Osteocyte (in vitro differentiated cells): Measurements from ENCODE around the gene FRMD7. TPM values are rescaled to one million over a fixed set of nuclear protein-coding genes. Genes with fewer than 3 reads are reported as not detected.
A peak's percentile ranks its signal among the peaks of the same experiment; 100 is the strongest.

ENCODE experiments used
- DNase-seq: peaks from one replicate; pipeline ENCODE4 v3.0.0; 2021; ENCODE audit warnings: mixed read lengths; ENCODE audit not compliant: unreplicated experiment; ENCODE audit errors: extremely low spot score
- H3K27ac Mint-ChIP-seq: one replicate; pipeline ENCODE4 v1.8.0; 2021; ENCODE audit warnings: mild to moderate bottlenecking, mixed read lengths; ENCODE audit not compliant: unreplicated experiment
- H3K27me3 Mint-ChIP-seq: one replicate; pipeline ENCODE4 v1.8.0; 2021; ENCODE audit warnings: mixed read lengths; ENCODE audit not compliant: unreplicated experiment
- H3K36me3 Mint-ChIP-seq: one replicate; pipeline ENCODE4 v1.8.0; 2021; ENCODE audit warnings: mixed read lengths; ENCODE audit not compliant: unreplicated experiment
- H3K4me1 Mint-ChIP-seq: one replicate; pipeline ENCODE4 v1.8.0; 2021; ENCODE audit warnings: mixed read lengths; ENCODE audit not compliant: unreplicated experiment
- H3K4me3 Mint-ChIP-seq: one replicate; pipeline ENCODE4 v1.8.0; 2021; ENCODE audit warnings: mild to moderate bottlenecking, moderate library complexity, mixed read lengths; ENCODE audit not compliant: unreplicated experiment
- H3K9me3 Mint-ChIP-seq: one replicate; pipeline ENCODE4 v1.8.0; 2021; ENCODE audit warnings: mixed read lengths; ENCODE audit not compliant: unreplicated experiment
- total RNA-seq: library from RNA; stranded (reverse); gene quantifications from 2 replicates; pipeline ENCODE4 v1.2.1, GENCODE V29; 2021
- TF ChIP-seq, protein P1 (sequence below): fragments of 200-600 bp; sonication (generic); IDR thresholded peaks from 2 replicates; pipeline ENCODE4 v1.5.0; 2021; ENCODE audit warnings: antibody characterized with exemption, mild to moderate bottlenecking, moderate library complexity

The FRMD7 gene
- total RNA-seq, 1 donor from 2014 or later = 0.30 TPM

DNA sequence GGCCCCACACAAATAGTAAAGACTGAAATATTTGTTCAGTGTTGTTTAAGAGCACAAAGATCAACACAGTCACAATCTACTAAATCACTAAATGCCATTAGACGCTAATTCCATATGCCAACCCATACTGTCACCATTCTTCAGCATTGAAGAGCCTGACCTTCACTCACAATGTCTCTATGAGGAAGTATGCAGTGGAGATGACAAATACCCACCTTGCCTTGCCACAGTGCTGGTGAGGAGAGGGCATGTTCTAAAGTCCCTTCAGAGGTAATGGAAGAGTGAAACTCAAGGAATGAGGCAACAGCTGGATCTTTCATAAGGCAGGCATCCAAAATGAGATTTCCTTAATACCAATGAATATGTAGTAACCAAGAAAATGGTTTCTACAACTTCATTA is 50.4 kb downstream of the FRMD7 start:
- H3K27me3 Mint-ChIP-seq = no peaks in the 10 kb centered on the region
- H3K4me1 Mint-ChIP-seq = no peaks in the 10 kb centered on the region
- H3K36me3 Mint-ChIP-seq = no peaks in the 10 kb centered on the region

DNA sequence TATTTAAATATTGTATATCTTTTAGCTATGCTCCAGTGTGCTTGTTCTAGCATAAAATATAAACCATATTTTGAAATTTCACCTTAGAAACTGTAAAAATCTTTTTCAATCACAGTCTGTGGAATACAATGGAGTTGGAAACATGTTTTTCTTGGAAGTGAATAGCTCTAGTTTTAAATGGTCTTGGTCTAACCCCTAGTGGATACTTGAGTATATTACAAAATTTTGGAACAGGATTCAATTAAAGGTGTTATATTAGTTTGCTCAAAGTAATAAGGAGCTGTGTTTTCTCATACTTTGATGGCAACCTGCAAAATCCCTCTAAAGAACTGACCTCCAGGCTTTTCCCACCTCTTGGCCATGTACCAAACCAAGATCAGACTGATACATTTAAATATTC is 56.6 kb downstream of the FRMD7 start:
- no peak for DNase-seq
- Mint-ChIP-seq H3K9me3 (no peaks in the 10 kb centered on the region), H3K27ac (no peak overlapping the region), H3K36me3 (no peaks in the 10 kb centered on the region), H3K4me1 (no peaks in the 10 kb centered on the region), H3K4me3 (no peak overlapping the region), H3K27me3 (no peaks in the 10 kb centered on the region)
- TF ChIP-seq, protein P1, sequence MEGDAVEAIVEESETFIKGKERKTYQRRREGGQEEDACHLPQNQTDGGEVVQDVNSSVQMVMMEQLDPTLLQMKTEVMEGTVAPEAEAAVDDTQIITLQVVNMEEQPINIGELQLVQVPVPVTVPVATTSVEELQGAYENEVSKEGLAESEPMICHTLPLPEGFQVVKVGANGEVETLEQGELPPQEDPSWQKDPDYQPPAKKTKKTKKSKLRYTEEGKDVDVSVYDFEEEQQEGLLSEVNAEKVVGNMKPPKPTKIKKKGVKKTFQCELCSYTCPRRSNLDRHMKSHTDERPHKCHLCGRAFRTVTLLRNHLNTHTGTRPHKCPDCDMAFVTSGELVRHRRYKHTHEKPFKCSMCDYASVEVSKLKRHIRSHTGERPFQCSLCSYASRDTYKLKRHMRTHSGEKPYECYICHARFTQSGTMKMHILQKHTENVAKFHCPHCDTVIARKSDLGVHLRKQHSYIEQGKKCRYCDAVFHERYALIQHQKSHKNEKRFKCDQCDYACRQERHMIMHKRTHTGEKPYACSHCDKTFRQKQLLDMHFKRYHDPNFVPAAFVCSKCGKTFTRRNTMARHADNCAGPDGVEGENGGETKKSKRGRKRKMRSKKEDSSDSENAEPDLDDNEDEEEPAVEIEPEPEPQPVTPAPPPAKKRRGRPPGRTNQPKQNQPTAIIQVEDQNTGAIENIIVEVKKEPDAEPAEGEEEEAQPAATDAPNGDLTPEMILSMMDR = peak; percentile 60

More for the DNA sequence above, 50.4 kb downstream of the FRMD7 start:
- no peak overlapping the region for H3K27ac Mint-ChIP-seq
- H3K9me3 Mint-ChIP-seq = no peaks in the 10 kb centered on the region
- no peak for DNase-seq
- no peak overlapping the region for H3K4me3 Mint-ChIP-seq
- TF ChIP-seq, protein P1 = no peak

DNA sequence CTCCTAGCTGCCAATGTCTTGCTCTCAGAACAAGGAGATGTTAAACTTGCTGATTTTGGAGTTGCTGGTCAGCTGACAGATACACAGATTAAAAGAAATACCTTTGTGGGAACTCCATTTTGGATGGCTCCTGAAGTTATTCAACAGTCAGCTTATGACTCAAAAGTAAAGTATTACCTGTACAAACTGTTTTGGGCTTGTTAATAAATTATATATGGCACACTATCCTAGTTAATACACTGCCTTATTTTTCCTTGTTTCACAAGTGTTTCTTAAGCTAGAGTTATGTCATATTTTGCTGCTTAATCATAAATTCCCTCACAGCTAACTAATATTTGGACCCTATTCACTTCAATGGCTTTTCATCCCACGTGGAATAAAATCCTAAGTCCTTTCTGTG is 59.4 kb downstream of the FRMD7 start:
- H3K27ac Mint-ChIP-seq = no peak overlapping the region
- H3K36me3 Mint-ChIP-seq = no peaks in the 10 kb centered on the region
- no peak for DNase-seq
- H3K4me3 Mint-ChIP-seq = no peak overlapping the region
- H3K27me3 Mint-ChIP-seq = no peaks in the 10 kb centered on the region
- TF ChIP-seq, protein P1 = no peak
- no peaks in the 10 kb centered on the region for H3K9me3 Mint-ChIP-seq
- no peaks in the 10 kb centered on the region for H3K4me1 Mint-ChIP-seq

DNA sequence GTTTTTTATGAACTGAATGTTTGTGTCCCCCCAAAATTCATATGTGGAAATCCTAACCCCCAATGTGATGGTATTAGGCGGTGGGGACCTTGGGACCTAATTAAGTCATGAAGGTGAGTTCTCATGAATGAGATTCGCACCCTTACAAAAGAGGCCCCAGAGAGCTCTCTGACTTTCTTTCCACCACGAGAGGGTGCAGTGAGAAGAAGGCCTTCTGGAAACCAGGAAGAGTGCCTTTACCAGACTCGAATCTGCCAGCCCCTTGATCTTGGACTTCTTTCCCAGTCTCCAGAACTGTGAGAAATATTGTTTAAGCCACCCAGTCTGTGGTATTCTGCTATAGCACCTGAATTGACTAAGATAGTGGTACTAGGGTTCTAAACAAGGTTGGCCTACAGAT is 64.0 kb downstream of the FRMD7 start:
- no peak for DNase-seq
- TF ChIP-seq, protein P1 = no peak
- Mint-ChIP-seq H3K4me3 (no peak overlapping the region), H3K36me3 (no peaks in the 10 kb centered on the region), H3K27me3 (no peaks in the 10 kb centered on the region), H3K9me3 (no peaks in the 10 kb centered on the region), H3K27ac (no peak overlapping the region), H3K4me1 (peaks cover 19% of the 10 kb centered on the region)

DNA sequence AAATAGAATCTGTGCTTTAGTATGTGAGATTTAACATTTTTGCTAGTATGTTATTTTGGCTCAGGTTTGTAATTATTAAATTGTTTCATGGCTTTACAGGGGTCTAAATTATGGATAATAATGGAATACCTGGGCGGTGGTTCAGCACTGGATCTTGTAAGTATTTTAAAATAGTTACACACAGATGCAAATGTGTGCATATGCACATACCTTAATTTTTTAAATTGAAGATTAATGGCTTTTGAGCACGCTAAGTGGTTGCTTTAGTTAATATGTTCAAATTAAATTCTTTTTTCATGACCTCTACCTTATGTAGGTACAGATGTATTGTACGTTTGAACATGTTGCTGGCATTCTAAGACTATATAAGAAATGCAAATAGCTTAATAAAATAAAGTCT is 64.5 kb downstream of the FRMD7 start:
- no peak overlapping the region for H3K4me3 Mint-ChIP-seq
- no peaks in the 10 kb centered on the region for H3K27me3 Mint-ChIP-seq
- H3K27ac Mint-ChIP-seq = no peak overlapping the region
- H3K4me1 Mint-ChIP-seq = peaks cover 19% of the 10 kb centered on the region
- no peaks in the 10 kb centered on the region for H3K36me3 Mint-ChIP-seq
- DNase-seq = no peak
- no peaks in the 10 kb centered on the region for H3K9me3 Mint-ChIP-seq
- TF ChIP-seq, protein P1 = no peak
